Tibial artery (tissue), 4 donors: ENCODE measurements around the gene SPACA7.

Source experiments
- DNase-seq, 2 donors: peaks; one replicate each; pipeline ENCODE4 v3.0.0-alpha.2; 2019
- H3K27ac ChIP-seq, 2 donors: fragments of 200-600 bp; sonication (generic) in 1 of 2; 1 replicate in 1 of 2; 2 replicates in 1 of 2; pipeline ENCODE4 v1.5.1; 2018 to 2019; ENCODE audit warnings: mild to moderate bottlenecking in 1 of 2
- H3K27me3 ChIP-seq, 2 donors: fragments of 200-600 bp; sonication (generic) in 1 of 2; one replicate each; pipeline versions ENCODE4 v1.5.1 to v1.6.0; 2016 to 2019
- H3K36me3 ChIP-seq, 3 donors: fragments of 200-600 bp; sonication (generic) in 2 of 3; one replicate each; pipeline ENCODE4 v1.5.1; 2016 to 2019; ENCODE audit warnings: mild to moderate bottlenecking in 2 of 3
- H3K4me1 ChIP-seq, 4 donors: fragments of 200-600 bp; sonication (generic) in 2 of 4; 1 replicate in 3 of 4; 2 replicates in 1 of 4; pipeline ENCODE4 v1.5.1; 2016 to 2019
- H3K4me3 ChIP-seq, 2 donors: fragments of 200-600 bp; sonication (generic) in 1 of 2; 1 replicate in 1 of 2; 2 replicates in 1 of 2; pipeline ENCODE4 v1.5.1; 2018 to 2019; ENCODE audit warnings: mild to moderate bottlenecking in 2 of 2
- H3K9me3 ChIP-seq, 3 donors: fragments of 200-600 bp; sonication (generic) in 1 of 3; one replicate each; pipeline ENCODE4 v1.5.1; 2016 to 2019
- CTCF ChIP-seq, 2 experiments: fragments of 200-600 bp in 1 of 2; fragments of 450-650 bp in 1 of 2; IDR thresholded peaks; one replicate each; pipeline ENCODE4 v1.5.1; 2017 to 2019; ENCODE audit warnings: antibody characterized with exemption in 2 of 2, mild to moderate bottlenecking in 1 of 2, moderate library complexity in 1 of 2
- intact Hi-C: fragments of 100-400 bp; cut with DNase I; formaldehyde crosslinking; loops from one replicate; pipeline ENCODE4 v1.15.0; 2023; ENCODE audit warnings: low total_unique reads

SPACA7 gene

GRCh38 chr13:112376050-112376681 is at the start of gene SPACA7:
Gene SPACA7, plus strand, starts transcription at chr13:112376355. Its CDS starts 31 bp downstream, at chr13:112376386.
- intact Hi-C loops: no loop called here
- no peak for TF ChIP-seq CTCF (IDR thresholded peaks at IDR 0.05)
- H3K27me3 ChIP-seq: no peaks in the 10 kb centered on the region
- H3K4me1 ChIP-seq: no peaks in the 10 kb centered on the region
- H3K9me3 ChIP-seq: no peaks in the 10 kb centered on the region
- H3K27ac ChIP-seq: no peak within 1 kb of the TSS
- no peaks in the 10 kb centered on the region for H3K36me3 ChIP-seq
- no peak for DNase-seq
- H3K4me3 ChIP-seq: no peak within 1 kb of the TSS

GRCh38 chr13:112326821-112327370 is 49.3 kb upstream of the SPACA7 start:
- Histone ChIP-seq H3K27ac (no peak overlapping the region), H3K27me3 (peaks cover 0 to 40% of the 10 kb centered on the region in 2 donors), H3K36me3 (no peaks in the 10 kb centered on the region), H3K4me1 (peaks cover 0 to 7% (median 3%) of the 10 kb centered on the region in 4 donors), H3K9me3 (no peaks in the 10 kb centered on the region), H3K4me3 (no peak overlapping the region)
- TF ChIP-seq CTCF (IDR thresholded peaks at IDR 0.05): no peak
- intact Hi-C loops: no loop called here
- DNase-seq: no peak

- intact Hi-C loops: no loop called here
- H3K4me1 ChIP-seq: peaks cover 0 to 7% (median 3%) of the 10 kb centered on the region in 4 donors
- H3K36me3 ChIP-seq: no peaks in the 10 kb centered on the region
- peaks cover 0 to 47% of the 10 kb centered on the region in 2 donors for H3K27me3 ChIP-seq
- DNase-seq: no peak
- H3K4me3 ChIP-seq: no peak overlapping the region
- H3K27ac ChIP-seq: no peak overlapping the region
- no peaks in the 10 kb centered on the region for H3K9me3 ChIP-seq
- no peak for TF ChIP-seq CTCF (IDR thresholded peaks at IDR 0.05)
Measured at GRCh38 chr13:112328936-112329335, 47.2 kb upstream of the SPACA7 start.

GRCh38 chr13:112329376-112329775 is 46.8 kb upstream of the SPACA7 start:
- Histone ChIP-seq H3K27ac (no peak overlapping the region), H3K9me3 (no peaks in the 10 kb centered on the region), H3K4me3 (no peak overlapping the region), H3K27me3 (peaks cover 0 to 51% of the 10 kb centered on the region in 2 donors), H3K4me1 (peaks cover 0 to 7% (median 3%) of the 10 kb centered on the region in 4 donors), H3K36me3 (no peaks in the 10 kb centered on the region)
- intact Hi-C loops: no loop called here
- TF ChIP-seq CTCF (IDR thresholded peaks at IDR 0.05): no peak
- DNase-seq: no peak

GRCh38 chr13:112330066-112330465 is 46.1 kb upstream of the SPACA7 start:
- peaks cover 0 to 51% of the 10 kb centered on the region in 2 donors for H3K27me3 ChIP-seq

More at GRCh38 chr13:112330066-112330465, 46.1 kb upstream of the SPACA7 start:
- TF ChIP-seq CTCF (IDR thresholded peaks at IDR 0.05): no peak
- peaks cover 0 to 7% (median 3%) of the 10 kb centered on the region in 4 donors for H3K4me1 ChIP-seq
- no peaks in the 10 kb centered on the region for H3K36me3 ChIP-seq
- intact Hi-C loops: no loop called here
- H3K27ac ChIP-seq: no peak overlapping the region
- H3K4me3 ChIP-seq: no peak overlapping the region
- no peaks in the 10 kb centered on the region for H3K9me3 ChIP-seq
- no peak for DNase-seq
